Skeletal muscle tissue (tissue), 4 donors: Measurements from ENCODE around the gene PRMT7. TPM values are rescaled to one million over a fixed set of nuclear protein-coding genes. Genes with fewer than 3 reads are reported as not detected.

Source experiments
- H3K27ac ChIP-seq: one replicate; pipeline ENCODE4 v1.7.0; 2013; ENCODE audit warnings: mild to moderate bottlenecking, low read depth, low read length, inconsistent platforms
- H3K27me3 ChIP-seq, 3 donors: one replicate each; pipeline ENCODE4 v1.7.0; 2013; ENCODE audit warnings: low read length in 3 of 3; ENCODE audit not compliant: control insufficient read depth in 3 of 3, insufficient read depth in 3 of 3
- H3K36me3 ChIP-seq, 3 donors: one replicate each; pipeline ENCODE4 v1.7.0; 2013; ENCODE audit warnings: low read length in 3 of 3; ENCODE audit not compliant: control insufficient read depth in 3 of 3, insufficient read depth in 3 of 3
- H3K4me1 ChIP-seq, 3 donors: one replicate each; pipeline ENCODE4 v1.7.0; 2013; ENCODE audit warnings: low read length in 3 of 3, mild to moderate bottlenecking in 3 of 3; ENCODE audit not compliant: control insufficient read depth in 3 of 3, insufficient read depth in 3 of 3
- H3K4me3 ChIP-seq, 3 donors: one replicate each; pipeline ENCODE4 v1.7.0; 2013; ENCODE audit warnings: low read length in 3 of 3
- H3K9ac ChIP-seq, 3 donors: one replicate each; pipeline ENCODE4 v1.7.0; 2013; ENCODE audit warnings: low read length in 3 of 3, mild to moderate bottlenecking in 3 of 3, moderate library complexity in 2 of 3, low read depth in 1 of 3
- H3K9me3 ChIP-seq, 3 donors: one replicate each; pipeline ENCODE4 v1.7.0; 2013; ENCODE audit warnings: low read length in 3 of 3; ENCODE audit not compliant: control insufficient read depth in 3 of 3
- total RNA-seq: library from RNA; depleted of rRNA; stranded (reverse); fragments of >200 nt; gene quantifications from one replicate; pipeline ENCODE4 v1.2.3, GENCODE V29; 2014
- donor health status: Osteomylitis.

PRMT7 gene
- total RNA-seq, 1 donor from 2014 or later = 49.1 TPM

- Histone ChIP-seq H3K27ac (no peak overlapping the region), H3K9ac (no peak overlapping the region), H3K9me3 (no peaks in the 10 kb centered on the region), H3K4me3 (no peak overlapping the region), H3K36me3 (no peaks in the 10 kb centered on the region), H3K4me1 (no peaks in the 10 kb centered on the region), H3K27me3 (peaks cover 0 to 20% (median 18%) of the 10 kb centered on the region in 3 donors)
Observed at GRCh38 chr16:68377221-68377620, 66.4 kb downstream of the PRMT7 start.

- H3K4me3 ChIP-seq = no peak overlapping the region
- H3K9me3 ChIP-seq = no peaks in the 10 kb centered on the region
- no peaks in the 10 kb centered on the region for H3K36me3 ChIP-seq
- peaks cover 0 to 20% (median 18%) of the 10 kb centered on the region in 3 donors for H3K27me3 ChIP-seq
- H3K9ac ChIP-seq = no peak overlapping the region
- no peak overlapping the region for H3K27ac ChIP-seq
- H3K4me1 ChIP-seq = no peaks in the 10 kb centered on the region
Observed at GRCh38 chr16:68377667-68378393, 67.0 kb downstream of the PRMT7 start.

- no peaks in the 10 kb centered on the region for H3K4me1 ChIP-seq
- peaks cover 0 to 20% (median 18%) of the 10 kb centered on the region in 3 donors for H3K27me3 ChIP-seq
- no peak overlapping the region for H3K4me3 ChIP-seq
Observed at GRCh38 chr16:68378436-68379415, 67.9 kb downstream of the PRMT7 start.

GRCh38 chr16:68379472-68380347, 68.9 kb downstream of the PRMT7 start:
- Histone ChIP-seq H3K27ac (no peak overlapping the region), H3K9ac (no peak overlapping the region), H3K4me1 (peaks cover 1 to 8% (median 4%) of the 10 kb centered on the region in 3 donors), H3K9me3 (no peaks in the 10 kb centered on the region), H3K36me3 (no peaks in the 10 kb centered on the region), H3K4me3 (no peak overlapping the region), H3K27me3 (peaks cover 0 to 18% (median 13%) of the 10 kb centered on the region in 3 donors)

More at GRCh38 chr16:68378436-68379415, 67.9 kb downstream of the PRMT7 start:
- Histone ChIP-seq H3K9ac (no peak overlapping the region), H3K36me3 (no peaks in the 10 kb centered on the region), H3K9me3 (no peaks in the 10 kb centered on the region), H3K27ac (no peak overlapping the region)

- Histone ChIP-seq H3K4me1 (peaks cover 3 to 11% (median 5%) of the 10 kb centered on the region in 3 donors), H3K9me3 (no peaks in the 10 kb centered on the region), H3K4me3 (no peak overlapping the region)
Observed at GRCh38 chr16:68380348-68380670, 69.5 kb downstream of the PRMT7 start.

GRCh38 chr16:68380676-68381362, 70.0 kb downstream of the PRMT7 start:
- no peak overlapping the region for H3K4me3 ChIP-seq
- peaks cover 3 to 11% (median 5%) of the 10 kb centered on the region in 3 donors for H3K4me1 ChIP-seq
- H3K36me3 ChIP-seq = no peaks in the 10 kb centered on the region
- no peak overlapping the region for H3K9ac ChIP-seq
- no peak overlapping the region for H3K27ac ChIP-seq
- H3K27me3 ChIP-seq = peaks cover 0 to 10% (median 5%) of the 10 kb centered on the region in 3 donors
- no peaks in the 10 kb centered on the region for H3K9me3 ChIP-seq

More at GRCh38 chr16:68380348-68380670, 69.5 kb downstream of the PRMT7 start:
- no peak overlapping the region for H3K9ac ChIP-seq
- peaks cover 0 to 12% (median 8%) of the 10 kb centered on the region in 3 donors for H3K27me3 ChIP-seq
- no peaks in the 10 kb centered on the region for H3K36me3 ChIP-seq
- H3K27ac ChIP-seq = no peak overlapping the region

- no peaks in the 10 kb centered on the region for H3K9me3 ChIP-seq
- H3K36me3 ChIP-seq = no peaks in the 10 kb centered on the region
- H3K27ac ChIP-seq = no peak overlapping the region
- H3K9ac ChIP-seq = no peak overlapping the region
- peaks cover 0 to 7% (median 5%) of the 10 kb centered on the region in 3 donors for H3K27me3 ChIP-seq
- no peak overlapping the region for H3K4me3 ChIP-seq
- H3K4me1 ChIP-seq = peaks cover 3 to 11% (median 5%) of the 10 kb centered on the region in 3 donors
Observed at GRCh38 chr16:68381363-68381724, 70.5 kb downstream of the PRMT7 start.

- Histone ChIP-seq H3K27ac (no peak overlapping the region), H3K9me3 (no peaks in the 10 kb centered on the region), H3K36me3 (no peaks in the 10 kb centered on the region), H3K4me1 (peaks cover 3 to 11% (median 5%) of the 10 kb centered on the region in 3 donors), H3K4me3 (no peak overlapping the region), H3K27me3 (peaks cover 0 to 3% (median 0%) of the 10 kb centered on the region in 3 donors), H3K9ac (no peak overlapping the region)
Observed at GRCh38 chr16:68382296-68382718, 71.5 kb downstream of the PRMT7 start.

GRCh38 chr16:68383858-68384257, 73.0 kb downstream of the PRMT7 start:
- H3K4me3 ChIP-seq = no peak overlapping the region
- no peak overlapping the region for H3K27ac ChIP-seq
- no peak overlapping the region for H3K9ac ChIP-seq
- peaks cover 3 to 11% (median 5%) of the 10 kb centered on the region in 3 donors for H3K4me1 ChIP-seq
- H3K36me3 ChIP-seq = no peaks in the 10 kb centered on the region
- H3K27me3 ChIP-seq = no peaks in the 10 kb centered on the region
- no peaks in the 10 kb centered on the region for H3K9me3 ChIP-seq
